ENCODE results near the gene RBMS1. TPM values are rescaled to one million over a fixed set of nuclear protein-coding genes. Genes with fewer than 3 reads are reported as not detected.

The RBMS1 gene
- total RNA-seq, 4 donors from 2014 or later = 86.0 to 110 (median 91.5) TPM

DNA sequence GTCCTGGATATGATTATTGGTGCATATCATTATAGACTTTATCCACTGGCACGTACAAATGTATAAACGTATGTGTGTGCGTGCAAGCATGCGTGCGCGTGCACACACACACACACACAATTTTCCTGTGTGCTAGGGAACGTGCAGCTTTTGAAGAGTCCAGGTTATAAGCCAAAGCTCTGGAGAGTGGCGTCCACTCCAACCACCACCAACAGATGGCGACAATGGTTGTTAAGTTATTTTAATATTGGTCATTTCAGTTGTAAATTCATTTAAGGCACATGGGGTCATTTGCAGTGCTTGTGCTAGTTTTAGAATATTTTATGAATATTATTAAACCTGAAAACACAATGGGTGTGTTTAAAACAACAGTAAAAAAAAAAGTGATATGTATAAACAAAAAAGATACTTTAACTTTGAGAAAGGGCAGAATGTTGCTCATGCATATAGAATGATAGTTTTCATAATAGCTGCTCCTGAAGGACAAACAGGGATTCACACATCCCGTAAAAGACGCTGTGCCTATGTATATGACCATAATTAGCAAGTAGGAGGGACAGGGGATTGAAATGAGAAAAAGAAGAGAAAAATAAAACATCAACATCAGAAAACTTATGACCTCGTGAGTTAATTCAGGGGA is 169.3 kb downstream of the RBMS1 start:
- H3K27me3 ChIP-seq = no peaks in the 10 kb centered on the region
- TF ChIP-seq POLR2AphosphoS5 (IDR thresholded peaks at IDR 0.05) (no peak), CTCF (IDR thresholded peaks at IDR 0.05) (peak; percentile 46 to 79 (median 72))
- no peak for ATAC-seq
- H3K4me1 ChIP-seq = peaks cover 15 to 97% (median 18%) of the 10 kb centered on the region in 3 donors
- H3K36me3 ChIP-seq = no peaks in the 10 kb centered on the region
- no peaks in the 10 kb centered on the region for H3K9me3 ChIP-seq
- WGBS, 2 donors (ENCODE audit: low coverage in 1 of 2) = 41 to 52% methylated on average over 11 to 12 of the region's 12 CpGs
- no peak overlapping the region for H3K4me3 ChIP-seq
- no peak overlapping the region for H3K27ac ChIP-seq

- WGBS, 2 donors (ENCODE audit: low coverage in 1 of 2) = 34 to 56% methylated on average over 3 of the region's 3 CpGs
- no peak for ATAC-seq
- Histone ChIP-seq H3K4me1 (peaks cover 15 to 97% (median 24%) of the 10 kb centered on the region in 3 donors), H3K27ac (no peak overlapping the region), H3K9me3 (no peaks in the 10 kb centered on the region), H3K4me3 (no peak overlapping the region), H3K36me3 (no peaks in the 10 kb centered on the region), H3K27me3 (no peaks in the 10 kb centered on the region)
- no peak for TF ChIP-seq EP300 (IDR thresholded peaks at IDR 0.05)
- TF ChIP-seq POLR2A (IDR thresholded peaks at IDR 0.05) = no peak
- TF ChIP-seq POLR2AphosphoS5 (IDR thresholded peaks at IDR 0.05) = no peak
- no peak for TF ChIP-seq CTCF (IDR thresholded peaks at IDR 0.05)
Measured at GRCh38 chr2:160322320-160322719, 171.3 kb downstream of the RBMS1 start.

GRCh38 chr2:160321006-160321405 is 172.6 kb downstream of the RBMS1 start:
- TF ChIP-seq CTCF (IDR thresholded peaks at IDR 0.05) (no peak), EP300 (IDR thresholded peaks at IDR 0.05) (no peak), POLR2AphosphoS5 (IDR thresholded peaks at IDR 0.05) (no peak), POLR2A (IDR thresholded peaks at IDR 0.05) (no peak)
- H3K27me3 ChIP-seq = no peaks in the 10 kb centered on the region
- no peak overlapping the region for H3K27ac ChIP-seq
- H3K36me3 ChIP-seq = no peaks in the 10 kb centered on the region
- H3K9me3 ChIP-seq = no peaks in the 10 kb centered on the region
- WGBS, 2 donors (ENCODE audit: low coverage in 1 of 2) = 73 to 85% methylated on average over 2 of the region's 2 CpGs
- peaks cover 17 to 97% (median 24%) of the 10 kb centered on the region in 3 donors for H3K4me1 ChIP-seq
- H3K4me3 ChIP-seq = no peak overlapping the region
- ATAC-seq = no peak

GRCh38 chr2:160319700-160320099 is 173.9 kb downstream of the RBMS1 start:
- Histone ChIP-seq H3K9me3 (no peaks in the 10 kb centered on the region), H3K27me3 (no peaks in the 10 kb centered on the region), H3K4me3 (no peak overlapping the region), H3K27ac (no peak overlapping the region), H3K4me1 (peaks cover 16 to 97% (median 18%) of the 10 kb centered on the region in 3 donors), H3K36me3 (no peaks in the 10 kb centered on the region)
- TF ChIP-seq POLR2AphosphoS5 (IDR thresholded peaks at IDR 0.05) = no peak
- no peak for TF ChIP-seq EP300 (IDR thresholded peaks at IDR 0.05)
- TF ChIP-seq CTCF (IDR thresholded peaks at IDR 0.05) = no peak
- TF ChIP-seq POLR2A (IDR thresholded peaks at IDR 0.05) = no peak
- ATAC-seq = no peak

DNA sequence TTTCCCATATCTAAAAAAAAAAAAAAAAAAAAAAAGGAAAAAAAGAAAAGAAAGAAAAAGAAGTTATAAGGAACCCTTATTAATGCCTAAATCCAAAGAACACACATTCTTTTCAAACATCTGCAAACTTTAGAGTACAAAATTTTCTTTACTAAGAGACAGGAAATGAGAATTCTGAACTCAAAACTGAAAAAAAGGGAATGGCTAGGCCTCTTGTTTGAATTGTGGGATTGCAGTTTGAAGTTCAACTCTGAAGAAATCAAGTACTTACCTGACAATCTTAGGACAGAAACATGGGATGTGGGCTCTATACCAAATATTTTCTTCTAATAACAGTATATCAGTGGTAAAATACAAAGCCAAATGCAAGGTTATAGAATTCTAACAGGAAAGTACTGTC is 175.4 kb downstream of the RBMS1 start:
- no peaks in the 10 kb centered on the region for H3K9me3 ChIP-seq
- TF ChIP-seq POLR2A (IDR thresholded peaks at IDR 0.05) (no peak), POLR2AphosphoS5 (IDR thresholded peaks at IDR 0.05) (no peak), CTCF (IDR thresholded peaks at IDR 0.05) (no peak), EP300 (IDR thresholded peaks at IDR 0.05) (no peak)
- no peaks in the 10 kb centered on the region for H3K27me3 ChIP-seq
- H3K4me1 ChIP-seq = peaks cover 16 to 95% (median 21%) of the 10 kb centered on the region in 3 donors
- ATAC-seq = no peak
- H3K36me3 ChIP-seq = no peaks in the 10 kb centered on the region
- H3K4me3 ChIP-seq = no peak overlapping the region
- H3K27ac ChIP-seq = peak overlapping the region in 1 of 4 donors; percentile 24

All from gastroesophageal sphincter (tissue), 4 donors.